Peyer's patch (tissue), 4 donors: Measurements from ENCODE around the gene DLG3.

Experiments
- CTCF ChIP-seq, 6 experiments: fragments of 450-650 bp in 4 of 6; fragments of 200-600 bp in 2 of 6; sonication (generic) in 1 of 6; IDR thresholded peaks; one replicate each; pipeline ENCODE4 v1.5.1; 2017 to 2019; ENCODE audit warnings: antibody characterized with exemption in 6 of 6, mild to moderate bottlenecking in 3 of 6, moderate library complexity in 1 of 6
- POLR2A ChIP-seq, 2 donors: fragments of 450-650 bp; IDR thresholded peaks; one replicate each; pipeline ENCODE4 v1.5.1; 2017; ENCODE audit warnings: antibody characterized with exemption in 2 of 2, mild to moderate bottlenecking in 2 of 2, moderate library complexity in 2 of 2

- TF ChIP-seq CTCF (IDR thresholded peaks at IDR 0.05) (no peak), POLR2A (IDR thresholded peaks at IDR 0.05) (no peak)
These were observed 16.4 kb downstream of the DLG3 start for GRCh38 chrX:70461026-70461425.
